Activated CD4-positive, alpha-beta T cell treated with anti-CD3 and anti-CD28 coated beads, Interleukin-2, Interleukin-6, amounts not matched to agents 100 ng/mL and 50 ng/mL, durations not matched to agents 16 hours and 8 hours (primary cell): ENCODE measurements around the gene B9D1.

ENCODE experiments used
- DNase-seq: peaks from one replicate; pipeline ENCODE4 v3.0.0-alpha.2; 2020

B9D1 gene

GRCh38 chr17:19362277-19363113 lies at the start of gene B9D1:
TSS of gene B9D1 (minus strand) at chr17:19362723. CDS start at chr17:19362569, 154 bp downstream.
- DNase-seq = peak; percentile 93

DNA sequence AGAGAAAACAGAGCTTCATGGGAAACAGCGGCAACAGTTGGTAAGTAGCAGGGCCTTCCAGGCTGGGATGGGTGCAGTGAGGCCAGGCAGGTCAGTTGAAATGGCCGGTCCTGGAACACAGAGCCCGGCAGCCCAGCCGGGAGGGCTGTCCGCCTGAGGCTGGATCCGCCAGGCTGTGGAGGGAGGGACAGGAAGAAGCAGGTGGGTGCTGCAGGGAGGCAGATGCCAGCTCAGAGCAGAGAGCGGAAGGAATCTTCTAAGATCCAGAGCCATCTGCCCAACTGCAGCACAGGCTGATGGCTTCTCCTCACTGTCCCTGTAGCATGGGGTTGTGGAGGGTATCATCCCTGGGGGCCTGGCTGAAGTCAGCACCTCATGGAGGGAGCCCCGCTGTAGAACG lies 49.1 kb upstream of the B9D1 start:
- DNase-seq = no peak

- DNase-seq = no peak
These were observed 48.5 kb upstream of the B9D1 start, which contains the start of gene RNF112 for GRCh38 chr17:19410875-19411620. TSS of gene RNF112 (plus strand) at chr17:19411232. CDS start at chr17:19411409, 177 bp downstream.

GRCh38 chr17:19410091-19410490 lies 47.6 kb upstream of the B9D1 start:
- DNase-seq = no peak

- DNase-seq = no peak
These were observed 47.0 kb upstream of the B9D1 start for GRCh38 chr17:19409509-19409908.

DNA sequence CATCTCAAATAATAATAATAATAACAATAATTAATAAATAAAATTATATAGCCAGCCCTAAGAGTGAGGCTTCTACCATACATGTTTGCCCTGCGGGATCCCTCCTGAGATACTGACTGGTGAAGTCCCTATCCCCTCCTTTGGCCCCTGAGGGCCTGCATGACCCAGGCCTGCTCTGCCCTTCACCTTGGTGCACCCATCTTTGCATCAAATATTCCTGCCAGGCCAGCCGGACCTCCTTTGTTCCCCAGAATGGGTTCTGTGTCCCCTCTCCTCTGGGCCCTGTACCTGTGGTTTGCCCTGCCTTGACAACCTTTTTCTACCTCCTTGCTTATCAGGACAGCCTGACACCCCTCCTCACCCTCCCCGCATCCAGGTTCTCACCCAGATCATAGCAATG lies 46.5 kb upstream of the B9D1 start:
- DNase-seq = no peak

DNA sequence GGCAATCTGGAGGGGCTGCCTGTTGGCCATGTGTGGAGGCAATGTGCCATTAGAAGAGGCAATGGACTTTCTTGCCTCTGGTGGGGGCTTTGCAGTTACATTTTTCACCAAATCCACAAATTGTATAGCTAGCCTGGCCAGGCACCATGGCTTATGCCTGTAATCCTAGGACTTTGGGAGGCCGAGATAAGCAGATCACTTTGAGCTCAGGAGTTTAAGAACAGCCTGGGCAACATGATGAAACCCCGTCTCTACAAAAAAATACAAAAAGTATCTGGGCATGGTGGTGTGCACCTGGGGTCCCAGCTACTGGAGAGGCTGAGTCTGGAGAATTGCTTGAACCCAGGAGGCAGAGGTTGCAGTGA lies 45.8 kb upstream of the B9D1 start:
- no peak for DNase-seq

DNA sequence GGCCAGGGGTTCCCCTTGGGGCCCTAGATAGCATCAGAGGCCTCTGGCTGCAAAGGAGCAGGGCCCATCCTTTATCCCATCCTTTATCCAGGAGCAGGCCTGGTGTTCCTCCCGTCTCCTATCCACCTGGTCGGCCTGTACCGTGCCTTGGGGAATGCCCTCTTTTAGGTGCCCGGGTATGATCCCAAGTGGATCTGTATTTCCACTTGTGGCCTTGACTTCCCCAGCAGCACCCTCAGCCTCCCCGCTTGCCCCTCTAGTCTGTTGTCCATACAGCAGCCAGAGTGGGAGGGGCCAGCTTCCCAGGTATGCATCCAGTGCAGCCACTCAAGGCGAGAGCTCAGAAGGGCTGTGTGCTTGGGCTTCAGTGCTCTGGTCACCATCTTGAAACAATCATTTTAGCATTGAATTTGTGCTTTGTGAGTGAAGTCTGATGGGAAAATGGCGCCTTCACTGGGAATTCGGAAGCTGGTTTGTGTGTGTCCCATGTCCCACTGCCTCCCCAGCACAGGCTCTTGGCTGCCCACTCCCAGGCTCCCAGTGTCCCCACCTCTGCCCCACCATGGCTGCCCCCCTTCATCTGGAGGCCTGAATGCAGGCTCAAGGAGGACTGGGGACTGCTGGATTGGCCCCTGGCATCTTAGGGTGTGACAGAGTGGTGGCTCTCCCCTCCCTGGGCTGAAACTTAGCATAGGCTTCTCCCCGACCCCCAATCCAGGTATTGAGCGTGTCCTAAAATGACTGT lies 45.2 kb upstream of the B9D1 start:
- DNase-seq = no peak

- no peak for DNase-seq
These were observed 42.6 kb upstream of the B9D1 start for GRCh38 chr17:19405114-19405513.

- DNase-seq = no peak
These were observed 41.7 kb upstream of the B9D1 start for GRCh38 chr17:19404264-19404663.

DNA sequence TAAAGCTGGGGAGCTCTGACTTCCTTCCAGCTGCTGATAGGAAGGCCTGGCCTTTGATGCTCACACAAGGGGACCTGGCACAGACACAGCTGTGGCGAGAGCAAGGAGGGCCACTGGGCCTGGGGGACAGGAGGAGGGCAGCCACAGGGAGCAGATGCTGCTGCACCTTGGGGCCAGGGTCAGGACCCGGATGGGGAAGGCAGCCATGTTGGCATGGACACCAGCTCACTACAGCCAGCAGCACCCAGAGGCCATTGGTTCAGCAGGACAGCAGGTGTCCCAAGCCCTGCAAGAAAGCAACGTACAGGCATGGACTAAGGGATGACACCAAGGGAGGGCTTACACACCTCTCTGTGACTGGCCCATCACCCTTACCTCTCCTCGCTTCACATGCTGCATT lies 40.5 kb upstream of the B9D1 start:
- DNase-seq = no peak

GRCh38 chr17:19402171-19402570 lies 39.6 kb upstream of the B9D1 start:
- DNase-seq = no peak

DNA sequence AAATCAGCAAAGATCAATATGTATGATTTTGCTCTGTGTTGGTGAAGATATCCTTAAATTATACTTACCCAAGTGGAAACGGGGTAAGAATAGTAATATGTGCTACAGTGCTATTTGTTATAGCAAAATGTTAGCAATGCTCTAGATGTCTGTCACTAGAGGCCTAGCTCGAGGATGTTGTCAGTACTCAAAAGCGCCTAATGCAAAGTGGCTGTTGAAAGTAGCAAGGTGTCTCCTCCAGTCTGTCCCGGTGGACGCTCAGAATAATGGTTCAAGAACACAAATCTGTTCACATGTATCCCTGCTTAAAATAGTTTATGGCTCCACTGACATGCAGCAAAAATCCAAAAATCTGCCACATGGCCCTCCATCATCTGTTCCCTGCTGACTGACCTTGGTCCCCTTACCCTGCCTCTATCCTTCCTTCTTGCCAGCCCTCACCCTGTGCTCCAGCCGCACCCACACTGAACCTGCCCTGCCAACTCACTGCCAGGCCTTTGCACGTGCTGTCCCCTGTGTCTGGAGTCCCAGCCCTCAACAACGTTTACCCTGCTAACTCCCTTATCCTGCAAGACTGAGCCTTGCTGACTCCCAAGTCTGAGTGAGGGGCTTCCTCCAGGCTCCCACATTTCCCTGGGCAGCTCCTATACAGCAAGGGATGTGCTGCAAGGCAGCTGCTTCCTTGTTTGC lies 38.9 kb upstream of the B9D1 start:
- no peak for DNase-seq

DNA sequence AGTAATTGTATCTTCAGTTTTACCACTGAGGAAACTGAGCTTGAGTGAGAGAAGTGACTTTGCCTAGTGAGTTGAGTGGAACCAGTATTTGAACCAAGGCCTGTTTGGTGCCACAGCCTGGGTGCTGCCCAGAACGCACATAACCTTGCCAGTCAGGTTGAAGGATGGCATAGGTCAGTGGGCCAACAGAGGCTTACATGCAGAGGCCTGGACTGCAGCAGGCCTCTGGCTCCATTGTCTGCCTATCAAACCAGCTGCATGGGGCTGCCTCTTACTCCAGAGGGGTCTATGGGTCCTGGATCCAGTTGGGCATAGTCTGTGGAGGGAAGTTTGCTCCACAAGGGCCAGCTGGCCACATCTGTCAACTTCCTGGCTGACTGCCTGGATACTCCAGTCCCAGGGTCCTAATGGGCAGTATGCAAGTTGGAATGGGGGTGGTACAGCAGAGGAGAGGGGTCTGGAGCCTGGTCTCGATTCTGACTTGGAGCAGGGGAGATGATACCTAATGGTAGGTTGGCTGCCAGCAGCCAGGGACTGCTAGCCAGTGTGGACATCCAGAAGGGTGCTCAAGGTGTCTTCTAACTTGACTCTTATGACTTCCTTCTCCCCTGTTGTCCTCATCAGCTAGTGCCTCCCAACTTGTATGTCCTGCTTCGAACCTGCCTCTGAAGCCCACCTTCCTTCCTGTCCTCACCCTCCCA lies 37.4 kb upstream of the B9D1 start:
- DNase-seq = no peak

DNA sequence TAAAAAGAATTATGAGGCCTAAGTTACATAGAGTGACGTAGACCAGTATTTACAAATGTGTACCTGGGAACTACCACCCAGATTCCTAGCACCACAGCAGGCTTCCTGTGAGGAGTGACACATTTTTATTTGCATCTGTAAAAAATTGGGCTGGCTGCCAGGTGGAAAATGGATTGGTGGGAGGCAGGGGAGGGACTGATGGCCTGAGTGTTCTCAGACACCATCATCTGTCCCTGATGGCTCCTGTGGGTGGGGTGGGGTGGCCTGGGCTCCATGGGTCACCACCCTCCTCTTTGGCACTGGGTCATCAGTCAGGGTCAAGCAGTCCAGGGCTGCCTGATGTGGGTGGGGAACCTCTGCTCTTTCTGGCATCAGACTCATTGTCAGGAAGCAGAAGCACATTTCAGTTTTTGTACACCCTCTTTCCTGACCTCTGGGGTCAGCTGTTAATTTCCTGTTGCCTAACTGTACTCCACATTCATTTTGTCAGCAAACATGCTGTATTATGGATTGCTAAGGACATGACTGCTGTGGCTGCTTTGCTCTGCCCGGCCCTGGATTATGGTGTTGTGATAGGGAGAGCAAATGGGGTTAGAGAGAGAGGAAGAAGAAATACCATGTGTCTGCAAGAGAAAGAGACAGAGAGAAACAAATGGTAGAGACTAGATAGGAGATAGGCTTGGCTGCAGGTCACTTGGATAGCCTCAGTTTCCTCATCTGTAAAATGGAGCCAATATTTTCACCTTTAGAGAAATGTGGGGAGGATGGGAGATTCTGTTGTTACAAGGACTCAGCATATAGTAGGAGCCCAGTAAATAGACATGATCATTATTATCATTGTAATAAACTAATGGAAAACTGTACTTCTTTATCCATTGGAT lies 36.0 kb upstream of the B9D1 start:
- no peak for DNase-seq

- no peak for DNase-seq
These were observed 35.1 kb upstream of the B9D1 start for GRCh38 chr17:19397556-19398041.

DNA sequence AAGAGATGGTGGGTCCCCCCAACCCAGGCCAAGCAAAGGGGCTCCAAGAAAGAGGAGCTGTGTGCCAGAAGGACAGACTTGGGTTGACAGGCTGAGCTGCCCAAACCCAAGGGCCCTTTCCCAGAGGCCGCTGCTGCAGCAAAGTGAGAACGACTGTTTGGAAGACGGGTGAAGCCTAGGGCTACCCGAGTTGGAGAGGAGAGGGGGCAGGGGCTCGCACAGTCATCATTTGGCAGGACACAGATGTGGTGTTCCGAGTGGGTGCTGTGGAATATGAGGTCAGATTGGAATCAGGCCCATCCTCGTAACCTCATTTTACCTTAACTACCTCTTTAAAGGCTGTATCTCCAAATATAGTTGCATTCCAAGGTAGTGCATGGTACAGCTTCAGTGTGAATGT lies 29.8 kb upstream of the B9D1 start:
- no peak for DNase-seq

DNA sequence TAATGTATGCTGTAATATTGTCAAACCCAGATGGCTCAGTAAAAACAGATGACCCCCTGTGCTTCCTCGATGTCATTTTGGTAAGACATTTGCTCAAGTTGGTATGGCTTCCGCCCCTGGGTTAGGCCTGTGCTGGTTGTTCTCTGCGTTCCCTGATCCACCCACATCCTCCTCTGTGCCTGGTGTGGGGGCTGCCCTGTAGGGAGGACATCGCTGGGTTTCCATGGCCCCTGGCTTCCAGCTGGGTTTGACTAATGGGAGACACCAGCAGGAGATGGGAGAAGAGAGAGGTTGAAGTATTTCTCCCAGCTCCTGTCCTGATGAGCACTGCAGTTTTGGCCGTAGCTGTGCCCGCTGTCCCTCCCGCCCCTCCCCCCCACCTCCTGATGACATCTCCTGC lies 28.9 kb upstream of the B9D1 start:
- no peak for DNase-seq

DNA sequence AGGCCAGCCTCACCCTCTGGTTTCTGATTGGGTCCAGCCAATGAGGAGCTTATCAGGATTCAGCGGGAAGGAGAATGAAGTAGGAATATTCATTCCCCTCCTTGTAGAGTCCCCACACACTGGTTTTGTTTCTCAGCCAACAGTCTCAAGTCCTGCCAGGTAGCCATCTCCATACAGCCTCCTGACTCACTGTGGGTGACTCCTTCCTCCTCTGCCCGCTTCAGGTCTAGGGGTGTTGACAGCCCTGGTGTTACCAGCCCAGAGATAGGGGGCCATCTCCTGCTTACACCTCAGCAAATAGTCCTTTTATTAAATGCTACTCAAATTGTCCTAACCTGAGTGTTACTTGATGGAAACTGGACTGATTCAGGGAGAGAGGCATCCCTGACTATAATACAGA lies 28.4 kb upstream of the B9D1 start:
- no peak for DNase-seq

- no peak for DNase-seq
These were observed 26.6 kb upstream of the B9D1 start for GRCh38 chr17:19388791-19389785.
